Spleen (tissue), 7 donors: ENCODE results near the gene FHIT.

Experiments used
- CTCF ChIP-seq, 11 experiments: fragments of 200-600 bp in 7 of 11; fragments of 450-650 bp in 4 of 11; sonication (generic) in 4 of 11; IDR thresholded peaks in 8 of 11; conservative IDR thresholded peaks in 3 of 11; 1 replicate in 7 of 11; 2 replicates in 4 of 11; pipeline versions ENCODE4 v1.4.0 to v1.8.0; 2016 to 2021; ENCODE audit warnings: antibody characterized with exemption in 11 of 11, inconsistent platforms in 4 of 11, mild to moderate bottlenecking in 1 of 11
- POLR2A ChIP-seq, 3 donors: fragments of 450-650 bp; IDR thresholded peaks; one replicate each; pipeline ENCODE4 v1.5.1; 2017; ENCODE audit warnings: antibody characterized with exemption in 3 of 3, mild to moderate bottlenecking in 1 of 3
- POLR2AphosphoS5 ChIP-seq, 3 donors: sonication (generic); formaldehyde crosslinking; IDR thresholded peaks; one replicate each; pipeline ENCODE4 v1.5.1; 2017; ENCODE audit warnings: antibody characterized with exemption in 3 of 3
- donor health status: DM: no; HTN: no; CAD: no; lungs with moderate emphysema.
- donor health status: DM: no; HTN: no; CAD: no.
- donor health status: DM: no; HTN: no; CAD: no.

GRCh38 chr3:60364475-60364874, 886.8 kb downstream of the FHIT start:
- TF ChIP-seq POLR2A (IDR thresholded peaks at IDR 0.05) (no peak), POLR2AphosphoS5 (IDR thresholded peaks at IDR 0.05) (no peak), CTCF (IDR thresholded peaks at IDR 0.05 in 8 of 11, conservative IDR thresholded peaks at IDR 0.05 in 3 of 11) (no peak)
